NCI-H2171 (cell line): ENCODE data around the gene TMEM163.
"Not testable (repeated sequence)": the region's sequence is repeated elsewhere in the genome, so short reads cannot be mapped to it uniquely, and the experiment has no call there.

Source experiments
- DNase-seq: peaks from one replicate; lab custom pipeline; 2025; lab: John Stamatoyannopoulos, UW

TMEM163 gene

GRCh38 chr2:134527381-134527780, 191.4 kb downstream of the TMEM163 start:
- no peak for DNase-seq

- peak; percentile 92 for DNase-seq
Observed at GRCh38 chr2:134522496-134523455, 196.0 kb downstream of the TMEM163 start.

DNA sequence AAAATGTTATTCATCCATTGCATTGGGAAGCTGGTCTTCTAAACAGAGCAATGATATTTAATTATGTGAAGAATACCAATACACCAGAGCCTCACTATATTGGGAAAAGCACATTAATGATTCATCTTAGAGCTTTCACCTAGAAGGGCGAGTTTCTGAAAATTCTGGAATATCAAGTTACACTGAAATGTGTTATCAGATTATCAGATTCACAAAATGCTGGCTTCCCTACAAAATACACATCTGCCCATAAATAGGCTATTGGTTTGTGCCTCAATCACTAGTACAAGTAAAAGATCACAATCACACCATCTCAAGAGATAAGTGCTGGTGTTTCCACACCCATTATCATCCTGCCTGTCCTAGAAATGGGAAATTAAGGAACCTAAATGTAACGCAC, 200.7 kb downstream of the TMEM163 start:
- no peak for DNase-seq

DNA sequence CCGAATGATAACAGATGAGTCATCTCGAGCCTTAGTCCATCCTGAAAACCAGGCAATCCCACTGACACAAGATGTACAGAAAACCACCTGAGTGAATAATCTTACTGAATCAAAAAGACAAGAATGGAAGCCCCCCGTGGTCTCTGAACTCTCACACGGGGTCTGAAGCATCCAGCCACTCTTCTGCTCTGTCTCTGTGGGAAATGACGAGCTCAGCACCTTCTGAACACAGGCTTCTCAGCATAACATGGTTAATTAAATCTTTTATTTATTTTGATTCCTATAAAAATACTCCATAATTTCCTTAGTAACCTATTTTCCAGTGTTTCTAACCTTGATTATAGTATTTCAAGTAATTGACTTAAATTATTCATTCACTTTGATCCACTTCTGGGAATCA, 203.7 kb downstream of the TMEM163 start:
- no peak for DNase-seq

DNA sequence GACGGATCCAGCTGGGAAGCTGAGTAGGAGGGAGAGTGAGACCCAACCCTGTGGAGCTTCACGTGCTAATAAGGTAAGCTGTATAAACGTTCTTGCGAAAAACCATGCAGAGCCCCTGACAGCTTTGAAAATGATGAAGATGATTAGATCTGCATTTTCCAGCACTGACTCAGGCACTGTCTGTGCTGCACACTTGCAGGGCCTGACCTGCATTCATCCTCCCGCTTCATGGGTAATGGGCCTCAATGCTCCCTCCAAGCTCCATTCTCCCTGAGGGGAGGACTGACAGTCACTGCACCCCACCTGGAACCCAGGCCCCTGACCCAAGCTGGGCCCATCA, 205.4 kb downstream of the TMEM163 start:
- no peak for DNase-seq

- DNase-seq: no peak
Observed at GRCh38 chr2:134512734-134513464, 205.9 kb downstream of the TMEM163 start.

DNA sequence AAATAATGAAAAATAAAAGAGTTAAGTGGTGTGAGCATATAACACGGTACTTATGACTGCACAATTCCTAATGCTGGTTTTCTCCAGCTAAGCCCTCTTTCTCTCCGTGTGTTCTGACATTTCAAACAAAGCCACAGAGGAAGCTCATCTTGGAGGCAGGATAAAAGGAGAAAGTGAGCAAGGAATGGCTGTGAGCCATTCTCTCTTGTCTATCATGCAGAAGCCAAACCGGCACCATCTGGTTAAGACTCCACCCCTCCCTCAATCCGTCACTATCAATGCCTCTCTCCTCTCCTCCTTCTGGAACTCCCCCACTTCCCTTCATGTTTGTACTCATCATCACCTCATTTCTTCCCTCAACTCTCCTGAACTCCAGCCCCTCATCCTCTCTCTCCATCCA, 210.4 kb downstream of the TMEM163 start:
- DNase-seq: peak; percentile 77

DNA sequence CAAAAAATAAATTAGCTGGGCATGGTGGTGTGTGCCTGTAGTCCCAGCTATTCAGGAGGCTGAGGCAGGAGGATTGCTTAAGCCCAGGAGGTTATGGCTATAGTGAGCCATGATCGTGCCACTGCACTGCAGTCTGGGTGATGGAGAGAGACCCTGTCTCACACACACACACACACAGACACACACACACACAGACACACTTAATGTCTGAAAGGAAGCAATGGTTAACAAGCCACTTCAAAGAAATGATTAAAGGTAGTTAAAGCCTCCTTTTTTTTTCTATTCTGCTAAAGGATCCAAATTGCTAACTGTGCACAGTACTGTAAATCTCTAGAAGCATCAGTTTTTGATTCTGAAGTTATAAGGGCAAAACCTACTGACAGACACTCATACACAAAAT, 211.1 kb downstream of the TMEM163 start:
- DNase-seq: no peak

- not testable (repeated sequence) for DNase-seq
Observed at GRCh38 chr2:134507159-134507558, 211.6 kb downstream of the TMEM163 start.

GRCh38 chr2:134505446-134505845, 213.4 kb downstream of the TMEM163 start:
- no peak for DNase-seq

- no peak for DNase-seq
Observed at GRCh38 chr2:134504586-134505336, 214.0 kb downstream of the TMEM163 start.

DNA sequence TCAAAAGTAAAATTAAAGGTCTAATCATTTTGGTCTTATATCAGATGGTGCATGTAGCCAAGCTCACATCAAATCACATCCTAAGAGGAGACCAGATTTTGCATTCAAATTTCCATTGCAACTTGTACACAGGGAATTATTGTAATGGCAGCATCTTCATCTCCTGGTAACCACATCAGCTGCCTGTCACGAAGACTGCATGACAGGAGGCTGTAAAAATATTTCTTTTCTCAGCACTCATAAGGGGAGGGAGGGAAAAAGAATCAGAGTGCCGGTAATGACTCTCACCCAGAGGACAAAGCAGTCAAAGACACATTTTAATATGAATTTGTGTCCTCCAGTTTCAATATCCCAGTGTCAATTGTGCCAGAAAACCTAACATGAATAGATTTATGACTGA, 216.7 kb downstream of the TMEM163 start:
- no peak for DNase-seq

DNA sequence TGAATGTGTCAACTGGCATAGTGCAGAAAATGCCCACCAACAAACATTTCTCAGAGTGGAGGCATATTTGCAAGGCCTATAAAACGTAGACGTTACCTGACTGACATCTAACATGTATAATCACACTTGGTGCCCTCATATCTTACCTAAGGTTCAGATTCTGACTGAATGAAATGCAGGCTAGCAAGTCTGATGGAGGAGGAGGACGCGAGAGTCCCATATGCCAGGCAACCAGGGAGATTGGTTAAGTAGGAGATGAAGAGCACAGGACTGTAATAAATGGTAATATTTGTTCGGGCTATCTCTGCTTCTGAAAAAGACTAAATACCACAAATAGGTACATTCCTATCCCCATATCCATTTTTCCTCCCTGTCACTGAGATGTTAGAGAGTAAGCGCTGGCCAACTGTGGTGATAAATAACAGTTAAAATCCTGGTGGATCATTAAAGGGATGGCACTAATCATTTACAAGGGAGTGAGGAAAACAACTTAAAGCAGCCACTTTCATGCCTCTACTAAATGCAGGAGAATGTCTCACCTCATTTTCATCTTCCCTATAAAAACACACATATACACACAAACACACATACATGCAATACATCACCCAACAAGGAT, 217.2 kb downstream of the TMEM163 start:
- DNase-seq: no peak

DNA sequence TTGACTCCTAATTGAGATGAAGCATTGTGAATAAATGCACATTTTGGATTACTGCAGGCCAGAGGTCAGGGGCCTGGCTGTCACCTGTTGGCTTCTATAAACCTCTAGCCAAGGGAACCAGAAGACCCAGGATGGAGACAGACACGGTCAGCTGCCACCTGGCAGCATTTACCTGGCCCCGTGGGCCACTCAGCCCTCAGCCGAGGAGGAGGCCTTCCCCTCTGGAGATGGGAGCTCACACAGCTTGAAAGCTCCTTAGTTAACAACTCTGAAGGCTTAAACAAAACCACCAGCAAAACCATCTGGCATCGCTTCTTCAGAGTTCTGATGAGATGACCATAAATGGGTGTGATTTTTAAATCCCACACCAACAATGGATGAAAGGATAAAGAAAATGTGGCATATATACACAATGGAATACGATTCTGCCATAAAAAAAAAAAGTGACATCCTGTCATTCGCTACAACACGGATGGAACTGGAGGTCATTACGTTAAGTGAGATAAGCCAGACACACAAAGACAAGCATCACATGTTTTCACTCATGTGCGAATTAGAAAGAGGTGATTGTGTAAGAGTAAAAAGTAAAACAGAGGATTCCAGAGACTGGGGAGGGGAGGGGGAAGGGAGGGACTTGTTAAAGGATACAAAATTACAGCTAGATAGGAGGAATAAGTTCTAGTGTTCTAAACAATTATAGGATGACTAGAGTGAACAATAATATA, 218.4 kb downstream of the TMEM163 start:
- no peak for DNase-seq

DNA sequence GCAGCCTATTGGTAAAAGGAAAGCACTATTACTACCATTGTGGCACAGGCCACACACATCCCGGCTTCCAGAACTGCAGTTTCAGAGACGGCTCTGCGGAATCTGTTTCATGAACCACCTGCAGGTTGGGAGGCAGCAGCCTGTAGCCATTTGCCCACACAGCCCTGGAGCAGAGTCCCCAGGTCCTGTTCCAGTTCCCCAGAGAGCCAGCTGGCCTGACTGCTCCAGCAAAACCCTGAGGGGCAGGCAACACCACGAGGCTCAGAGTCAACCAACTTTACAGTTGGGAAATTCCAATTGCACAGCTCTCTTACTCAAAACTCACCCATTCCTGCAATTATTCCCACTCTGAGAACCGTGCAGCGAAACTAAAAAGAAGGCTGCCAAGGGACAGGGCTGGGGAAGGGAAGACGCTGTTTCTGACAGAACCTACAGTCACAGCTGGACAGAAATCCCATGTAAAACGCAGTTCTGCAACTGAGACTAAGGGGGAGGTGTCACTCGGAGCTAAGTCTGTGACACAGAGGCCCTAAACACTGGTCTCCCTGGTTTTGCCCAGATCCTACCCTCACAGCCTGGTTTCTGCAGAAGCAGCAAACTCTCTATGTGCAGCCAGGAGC, 219.4 kb downstream of the TMEM163 start:
- no peak for DNase-seq

- DNase-seq: no peak
Observed at GRCh38 chr2:134498654-134499053, 220.1 kb downstream of the TMEM163 start.

DNA sequence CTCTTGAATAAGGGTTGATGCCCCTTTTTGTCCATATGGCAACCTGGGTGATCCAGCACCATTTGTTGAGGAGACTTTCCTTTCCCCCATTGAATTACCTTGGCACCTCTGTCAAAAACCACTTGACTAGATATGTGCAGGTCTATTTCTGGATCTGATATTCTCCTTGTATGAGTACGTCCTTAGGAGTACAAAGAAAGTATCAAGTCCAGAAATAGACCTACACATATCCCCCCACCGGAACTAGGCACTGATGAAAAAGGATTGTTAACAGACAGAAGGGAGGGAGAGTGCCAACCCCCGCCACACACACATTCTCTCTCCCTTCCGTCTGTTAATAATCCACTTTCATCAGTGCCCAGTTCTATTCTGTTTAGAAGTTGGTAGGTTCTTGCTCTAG, 225.0 kb downstream of the TMEM163 start:
- DNase-seq: no peak

- peak; percentile 70 for DNase-seq
Observed at GRCh38 chr2:134491771-134492441, 226.9 kb downstream of the TMEM163 start.

- no peak for DNase-seq
Observed at GRCh38 chr2:134491022-134491421, 227.8 kb downstream of the TMEM163 start.

GRCh38 chr2:134490559-134490958, 228.2 kb downstream of the TMEM163 start:
- no peak for DNase-seq
